IPS-15b (cell line): ENCODE results near the gene CFAP99.

Source experiments
- H3K27me3 ChIP-seq: one replicate; pipeline ENCODE4 v1.6.1; 2013; ENCODE audit warnings: low read length; ENCODE audit not compliant: control insufficient read depth, insufficient read depth
- H3K36me3 ChIP-seq: one replicate; pipeline ENCODE4 v1.6.1; 2013; ENCODE audit warnings: low read length; ENCODE audit not compliant: control insufficient read depth, insufficient read depth
- H3K4me1 ChIP-seq: one replicate; pipeline ENCODE4 v1.6.1; 2013; ENCODE audit warnings: mild to moderate bottlenecking, low read length; ENCODE audit not compliant: control insufficient read depth, insufficient read depth
- H3K4me3 ChIP-seq: one replicate; pipeline ENCODE4 v1.5.1; 2013; ENCODE audit warnings: low read depth, low read length
- H3K9ac ChIP-seq: one replicate; pipeline ENCODE4 v1.6.1; 2013; ENCODE audit warnings: low read depth, mild to moderate bottlenecking, low read length
- H3K9me3 ChIP-seq: one replicate; pipeline ENCODE4 v1.6.1; 2013; ENCODE audit warnings: mild to moderate bottlenecking, low read length; ENCODE audit not compliant: control insufficient read depth, insufficient read depth

The CFAP99 gene

DNA sequence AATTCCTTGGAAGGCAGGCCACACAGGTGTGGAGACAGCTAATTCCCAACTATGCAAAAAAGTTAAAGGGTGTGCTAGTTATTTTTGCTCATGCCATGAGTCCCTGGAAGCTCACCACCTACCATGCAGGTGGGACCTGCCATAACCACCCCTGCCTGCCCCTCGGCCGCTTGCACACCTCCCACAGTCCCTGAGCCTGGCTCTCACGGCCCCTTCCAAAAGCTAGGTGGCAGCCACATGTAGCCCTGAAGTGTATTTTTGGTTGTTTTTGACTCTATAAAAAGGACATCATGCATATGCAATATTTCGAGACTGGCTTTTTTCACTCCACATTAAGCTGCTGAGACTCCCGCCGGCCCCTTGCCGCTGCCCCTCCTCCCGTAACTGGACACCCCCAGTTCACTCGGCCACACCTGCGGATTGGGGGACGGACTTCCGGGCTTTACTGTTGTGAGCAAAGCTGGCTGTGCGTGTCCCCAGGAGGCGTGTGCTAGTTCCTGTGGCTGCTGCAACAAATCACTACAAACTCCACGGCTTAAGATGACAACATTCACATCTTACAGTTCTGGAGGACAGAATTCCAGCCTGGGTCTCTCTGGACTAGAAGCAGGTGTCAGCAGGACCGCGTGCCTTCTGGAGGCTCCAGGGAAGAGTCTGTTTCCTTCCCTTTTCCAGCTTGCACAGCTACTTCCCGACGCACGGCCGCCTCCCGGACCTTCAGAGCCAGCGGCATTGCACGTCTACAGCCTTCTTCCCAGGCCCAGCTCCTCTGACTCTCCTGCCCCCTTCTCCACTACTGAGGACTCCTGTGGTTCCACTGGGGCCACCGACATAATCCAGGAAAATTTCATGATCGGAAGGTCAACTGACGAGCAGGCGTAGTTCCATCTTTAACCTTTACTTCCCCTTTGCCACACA, 25.1 kb upstream of the CFAP99 start:
- Histone ChIP-seq H3K4me3 (no peak overlapping the region), H3K36me3 (no peaks in the 10 kb centered on the region), H3K9ac (no peak overlapping the region), H3K4me1 (peaks cover 7% of the 10 kb centered on the region), H3K27me3 (peaks cover 6% of the 10 kb centered on the region), H3K9me3 (no peaks in the 10 kb centered on the region)

GRCh38 chr4:2394528-2394927, 24.2 kb upstream of the CFAP99 start:
- H3K4me3 ChIP-seq: no peak overlapping the region
- H3K4me1 ChIP-seq: peaks cover 7% of the 10 kb centered on the region
- H3K9me3 ChIP-seq: no peaks in the 10 kb centered on the region
- no peaks in the 10 kb centered on the region for H3K36me3 ChIP-seq
- peaks cover 6% of the 10 kb centered on the region for H3K27me3 ChIP-seq
- no peak overlapping the region for H3K9ac ChIP-seq

GRCh38 chr4:2395038-2395437, 23.7 kb upstream of the CFAP99 start:
- H3K27me3 ChIP-seq: peaks cover 6% of the 10 kb centered on the region
- H3K4me3 ChIP-seq: no peak overlapping the region
- no peaks in the 10 kb centered on the region for H3K36me3 ChIP-seq
- H3K4me1 ChIP-seq: peaks cover 5% of the 10 kb centered on the region
- H3K9me3 ChIP-seq: no peaks in the 10 kb centered on the region
- H3K9ac ChIP-seq: no peak overlapping the region

DNA sequence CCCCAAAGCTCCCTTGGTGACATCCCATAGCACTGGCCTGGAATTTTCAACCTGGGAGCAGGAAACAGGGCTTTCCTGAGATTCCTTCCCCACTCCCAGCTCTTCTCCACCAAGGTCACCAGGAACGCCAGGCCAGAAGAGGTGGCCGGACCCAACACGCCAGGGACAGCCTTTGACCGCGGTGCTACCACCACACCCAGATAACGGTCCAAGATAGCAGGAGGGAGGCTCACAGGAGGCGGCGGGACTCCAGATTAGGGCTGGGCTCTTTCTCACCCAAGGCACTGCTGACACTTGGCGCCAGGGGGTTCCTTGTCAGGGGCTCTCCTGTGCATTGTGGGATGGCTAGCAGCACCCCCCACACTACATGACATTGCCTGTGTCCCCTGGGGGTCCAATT, 23.2 kb upstream of the CFAP99 start:
- no peak overlapping the region for H3K4me3 ChIP-seq
- peaks cover 4% of the 10 kb centered on the region for H3K4me1 ChIP-seq
- H3K9me3 ChIP-seq: no peaks in the 10 kb centered on the region
- no peak overlapping the region for H3K9ac ChIP-seq
- no peaks in the 10 kb centered on the region for H3K36me3 ChIP-seq
- H3K27me3 ChIP-seq: peaks cover 6% of the 10 kb centered on the region

DNA sequence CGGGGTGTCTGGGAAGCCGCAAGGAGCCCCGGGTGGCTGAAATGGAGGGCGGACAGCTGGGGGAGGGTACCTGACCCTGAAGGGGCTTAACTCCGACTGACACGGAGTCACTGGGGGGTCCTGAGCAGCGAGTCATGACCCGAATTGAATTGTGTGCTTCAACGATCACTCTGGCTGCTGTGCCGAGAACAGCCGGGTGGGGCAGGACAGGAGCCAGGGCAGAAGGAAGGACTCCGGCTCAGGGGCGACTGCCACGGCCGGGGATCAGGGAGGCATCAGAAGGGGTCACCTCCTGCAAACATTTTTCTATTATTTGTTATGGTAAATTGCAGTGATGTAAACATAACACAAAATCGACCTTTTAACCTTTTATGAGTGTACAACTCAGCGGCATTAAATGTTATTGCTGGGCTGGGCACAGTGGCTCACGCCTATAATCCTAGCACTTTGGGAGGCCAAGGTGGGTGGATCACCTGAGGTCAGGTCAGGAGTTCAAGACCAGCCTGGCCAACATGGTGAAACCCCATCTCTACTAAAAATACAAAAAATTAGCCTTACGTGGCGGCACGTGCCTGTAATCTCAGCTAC, 21.9 kb upstream of the CFAP99 start:
- H3K9me3 ChIP-seq: no peaks in the 10 kb centered on the region
- H3K4me3 ChIP-seq: no peak overlapping the region
- peaks cover 3% of the 10 kb centered on the region for H3K27me3 ChIP-seq
- no peak overlapping the region for H3K9ac ChIP-seq
- H3K4me1 ChIP-seq: peaks cover 9% of the 10 kb centered on the region
- no peaks in the 10 kb centered on the region for H3K36me3 ChIP-seq

DNA sequence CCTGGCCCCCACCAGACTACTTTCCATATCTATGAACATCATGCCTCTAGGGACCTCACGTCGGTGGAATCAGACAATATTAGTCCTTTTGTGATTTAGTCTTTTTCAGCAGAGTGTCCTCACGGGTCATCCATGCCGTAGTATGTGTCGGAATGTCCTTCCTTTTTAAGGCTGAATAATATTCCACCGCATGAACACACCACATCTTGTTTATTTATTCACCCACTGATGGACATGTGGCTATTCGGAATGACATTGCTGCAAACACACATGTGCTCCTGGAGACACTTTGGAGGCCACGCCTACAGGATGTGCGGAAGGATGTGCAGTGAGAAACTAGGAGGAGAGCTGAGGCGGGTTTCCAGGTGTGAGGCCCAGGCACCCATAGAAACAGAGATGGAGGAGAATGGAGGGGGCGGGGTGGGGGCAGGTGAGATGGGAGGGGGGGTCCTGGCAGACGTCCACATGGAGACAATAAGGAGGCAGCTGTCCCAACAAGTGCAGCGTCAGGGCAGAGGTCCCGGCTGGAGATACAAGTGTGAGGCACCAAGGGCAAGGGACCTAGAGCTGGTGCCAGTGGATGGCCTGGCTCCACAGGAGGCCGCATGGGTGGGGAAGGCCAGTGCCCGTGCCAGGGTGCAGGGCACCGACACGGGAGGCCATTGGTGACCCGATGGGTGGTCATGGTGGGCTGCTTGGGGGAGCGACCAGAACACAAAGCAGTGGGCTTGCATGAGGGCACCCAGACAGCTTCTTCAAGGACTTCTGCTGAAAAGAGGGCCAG, 21.0 kb upstream of the CFAP99 start:
- Histone ChIP-seq H3K4me3 (no peak overlapping the region), H3K4me1 (peaks cover 14% of the 10 kb centered on the region), H3K36me3 (no peaks in the 10 kb centered on the region), H3K27me3 (peaks cover 3% of the 10 kb centered on the region), H3K9me3 (no peaks in the 10 kb centered on the region), H3K9ac (no peak overlapping the region)

GRCh38 chr4:2399216-2399615, 19.5 kb upstream of the CFAP99 start:
- peaks cover 3% of the 10 kb centered on the region for H3K27me3 ChIP-seq
- H3K4me1 ChIP-seq: peaks cover 11% of the 10 kb centered on the region
- no peaks in the 10 kb centered on the region for H3K36me3 ChIP-seq
- H3K9ac ChIP-seq: no peak overlapping the region
- no peak overlapping the region for H3K4me3 ChIP-seq
- H3K9me3 ChIP-seq: no peaks in the 10 kb centered on the region

- H3K9ac ChIP-seq: no peak overlapping the region
- no peaks in the 10 kb centered on the region for H3K9me3 ChIP-seq
- H3K27me3 ChIP-seq: peaks cover 2% of the 10 kb centered on the region
- H3K4me3 ChIP-seq: no peak overlapping the region
- peaks cover 11% of the 10 kb centered on the region for H3K4me1 ChIP-seq
- H3K36me3 ChIP-seq: no peaks in the 10 kb centered on the region
Measured at GRCh38 chr4:2399631-2400190, 19.0 kb upstream of the CFAP99 start.

DNA sequence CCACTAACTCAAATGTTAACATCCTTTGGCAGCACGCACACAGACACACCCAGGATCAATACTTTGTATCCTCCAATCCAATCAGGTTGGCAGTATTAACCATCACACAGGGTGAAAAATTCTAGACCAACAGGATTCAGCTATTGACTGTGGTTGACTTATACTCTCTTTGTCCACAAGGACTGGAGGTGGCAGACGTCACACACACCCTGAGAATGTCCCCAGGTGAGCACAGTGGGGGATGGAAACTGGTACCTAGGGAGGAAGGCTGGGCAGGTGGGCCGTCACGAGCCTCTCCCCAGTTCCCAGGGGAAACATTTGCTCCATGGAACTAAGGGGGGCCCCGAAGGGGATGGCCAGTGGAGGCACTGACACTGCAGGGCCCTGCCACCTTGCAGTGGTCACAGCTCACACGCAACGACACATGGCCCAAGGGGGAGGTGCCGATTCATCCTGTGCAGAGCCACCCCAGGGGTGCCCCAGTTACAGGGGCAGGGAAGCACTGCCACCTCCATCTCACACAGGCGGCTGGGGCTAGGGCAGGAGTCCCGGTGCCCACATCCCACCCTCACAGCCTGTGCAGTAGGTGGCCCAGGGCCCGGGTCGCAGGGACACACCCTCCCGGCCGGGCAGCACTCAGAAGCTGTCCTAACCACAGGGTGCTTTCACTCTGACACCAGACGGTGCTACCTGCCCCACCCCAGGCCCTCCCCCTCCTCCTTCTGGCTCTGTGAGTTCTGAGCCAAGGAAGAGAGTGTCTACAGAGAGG, 17.7 kb upstream of the CFAP99 start:
- Histone ChIP-seq H3K36me3 (no peaks in the 10 kb centered on the region), H3K9me3 (no peaks in the 10 kb centered on the region), H3K9ac (no peak overlapping the region), H3K27me3 (no peaks in the 10 kb centered on the region), H3K4me1 (peaks cover 11% of the 10 kb centered on the region), H3K4me3 (no peak overlapping the region)

- Histone ChIP-seq H3K4me3 (peak overlapping the region; percentile 39), H3K9ac (no peak overlapping the region), H3K36me3 (no peaks in the 10 kb centered on the region), H3K9me3 (no peaks in the 10 kb centered on the region), H3K27me3 (no peaks in the 10 kb centered on the region), H3K4me1 (peaks cover 11% of the 10 kb centered on the region)
Measured at GRCh38 chr4:2401610-2401983, 17.2 kb upstream of the CFAP99 start.
